Hepatocyte (in vitro differentiated cells): Measurements from ENCODE around the gene MAD1L1. TPM values are rescaled to one million over a fixed set of nuclear protein-coding genes. Genes with fewer than 3 reads are reported as not detected.
A peak's percentile ranks its signal among the peaks of the same experiment; 100 is the strongest.

Experiments
- DNase-seq: peaks from one replicate; pipeline ENCODE4 v3.0.0-alpha.2; 2016; ENCODE audit warnings: low spot score
- H2AFZ ChIP-seq: fragments of 200-600 bp; sonication (generic); 2 replicates; pipeline ENCODE4 v1.6.0; 2016; ENCODE audit warnings: antibody characterized with exemption, mild to moderate bottlenecking
- H3K27ac ChIP-seq: fragments of 200-600 bp; sonication (generic); 2 replicates; pipeline ENCODE4 v1.5.1; 2016; ENCODE audit warnings: mild to moderate bottlenecking
- H3K27me3 ChIP-seq: fragments of 200-600 bp; sonication (generic); 2 replicates; pipeline ENCODE4 v1.6.1; 2016
- H3K36me3 ChIP-seq: fragments of 200-600 bp; sonication (generic); replicated peaks from 2 replicates; pipeline ENCODE4 v1.5.1; 2016; ENCODE audit warnings: low read depth; ENCODE audit not compliant: insufficient read depth
- H3K4me1 ChIP-seq: fragments of 200-600 bp; sonication (generic); 2 replicates; pipeline ENCODE4 v1.5.1; 2016; ENCODE audit warnings: mild to moderate bottlenecking, moderate library complexity; ENCODE audit not compliant: insufficient read depth
- H3K4me2 ChIP-seq: fragments of 200-600 bp; sonication (generic); 2 replicates; pipeline ENCODE4 v1.6.0; 2016
- H3K4me3 ChIP-seq: fragments of 200-600 bp; sonication (generic); 2 replicates; pipeline ENCODE4 v1.5.1; 2016; ENCODE audit warnings: mild to moderate bottlenecking
- H3K79me2 ChIP-seq: fragments of 200-600 bp; sonication (generic); 2 replicates; pipeline ENCODE4 v1.6.0; 2017; ENCODE audit warnings: mild to moderate bottlenecking
- H3K9me2 ChIP-seq: fragments of 200-600 bp; sonication (generic); replicated peaks from 2 replicates; pipeline ENCODE4 v1.6.0; 2017; ENCODE audit warnings: mild to moderate bottlenecking; ENCODE audit not compliant: insufficient read depth
- H3K9me3 ChIP-seq: fragments of 200-600 bp; sonication (generic); 2 replicates; pipeline ENCODE4 v1.5.1; 2016; ENCODE audit warnings: low read depth, mild to moderate bottlenecking
- H4K20me1 ChIP-seq: fragments of 200-600 bp; sonication (generic); 2 replicates; pipeline ENCODE4 v1.6.0; 2016; ENCODE audit warnings: mild to moderate bottlenecking; ENCODE audit not compliant: insufficient read depth, poor library complexity, severe bottlenecking
- CTCF ChIP-seq: fragments of 200-600 bp; sonication (generic); IDR thresholded peaks from 2 replicates; pipeline ENCODE4 v1.5.1; 2016; ENCODE audit warnings: antibody characterized with exemption, mild to moderate bottlenecking; ENCODE audit not compliant: poor library complexity
- EZH2 ChIP-seq: fragments of 200-600 bp; sonication (generic); IDR thresholded peaks from 2 replicates; pipeline ENCODE4 v1.6.1; 2016; ENCODE audit warnings: antibody characterized with exemption, mild to moderate bottlenecking, borderline replicate concordance
- EZH2phosphoT487 ChIP-seq: fragments of 200-600 bp; sonication (generic); IDR thresholded peaks from one replicate; pipeline ENCODE4 v1.6.1; 2018; ENCODE audit warnings: antibody characterized with exemption, mild to moderate bottlenecking, low read depth, moderate library complexity; ENCODE audit not compliant: unreplicated experiment, severe bottlenecking
- WGBS: methylation state at CpG from one replicate; pipeline ENCODE4 v1.1.6; 2016; ENCODE audit warnings: low lambda C conversion rate; ENCODE audit errors: missing lambda C conversion rate; 5-methylcytosine and 5-hydroxymethylcytosine counted together
- polyA plus RNA-seq: library from polyadenylated mRNA; unstranded; fragments of >200 nt; fragmentation: Nextera tagmentation; extraction: Ambion mirVana; gene quantifications from 2 replicates; pipeline ENCODE4 v1.2.1, GENCODE V29; 2016
- total RNA-seq: library from RNA; depleted of rRNA; stranded (reverse); fragments of >200 nt; gene quantifications from 2 replicates; pipeline ENCODE4 v1.2.3, GENCODE V29; 2014

The MAD1L1 gene
- total and polyA plus RNA-seq, 2 experiments from 2014 or later: 30.7 to 31.0 TPM

- H2AFZ ChIP-seq: no peak overlapping the region
- no peak overlapping the region for H3K4me2 ChIP-seq
- no peaks in the 10 kb centered on the region for H3K36me3 ChIP-seq
- 98% methylated on average over 21 of the region's 21 CpGs for WGBS
- no peaks in the 10 kb centered on the region for H3K9me2 ChIP-seq
- H3K4me1 ChIP-seq: peaks cover 11% of the 10 kb centered on the region
- DNase-seq: no peak
- H3K4me3 ChIP-seq: no peak overlapping the region
- no peaks in the 10 kb centered on the region for H3K27me3 ChIP-seq
- no peaks in the 10 kb centered on the region for H4K20me1 ChIP-seq
- H3K79me2 ChIP-seq: no peaks in the 10 kb centered on the region
- H3K27ac ChIP-seq: no peak overlapping the region
- TF ChIP-seq EZH2phosphoT487: no peak
- TF ChIP-seq EZH2: no peak
- no peak for TF ChIP-seq CTCF
- H3K9me3 ChIP-seq: no peaks in the 10 kb centered on the region
Measured at GRCh38 chr7:1944619-1945210, 288.0 kb downstream of the MAD1L1 start.

- no peaks in the 10 kb centered on the region for H3K79me2 ChIP-seq
- no peaks in the 10 kb centered on the region for H3K27me3 ChIP-seq
- TF ChIP-seq EZH2: no peak
- no peak for TF ChIP-seq EZH2phosphoT487
- no peak for TF ChIP-seq CTCF
- no peaks in the 10 kb centered on the region for H3K9me3 ChIP-seq
- no peak overlapping the region for H3K27ac ChIP-seq
- no peak overlapping the region for H2AFZ ChIP-seq
- no peaks in the 10 kb centered on the region for H3K36me3 ChIP-seq
- no peak for DNase-seq
- 80% methylated on average over 25 of the region's 25 CpGs for WGBS
- no peaks in the 10 kb centered on the region for H3K9me2 ChIP-seq
- no peak overlapping the region for H3K4me2 ChIP-seq
- peaks cover 11% of the 10 kb centered on the region for H3K4me1 ChIP-seq
- no peaks in the 10 kb centered on the region for H4K20me1 ChIP-seq
- no peak overlapping the region for H3K4me3 ChIP-seq
Measured at GRCh38 chr7:1943933-1944618, 288.7 kb downstream of the MAD1L1 start.

- H4K20me1 ChIP-seq: no peaks in the 10 kb centered on the region
- no peaks in the 10 kb centered on the region for H3K9me3 ChIP-seq
- H3K27ac ChIP-seq: peak overlapping the region; percentile 55
- DNase-seq: no peak
- no peaks in the 10 kb centered on the region for H3K36me3 ChIP-seq
- H2AFZ ChIP-seq: no peak overlapping the region
- peaks cover 11% of the 10 kb centered on the region for H3K4me1 ChIP-seq
- H3K27me3 ChIP-seq: no peaks in the 10 kb centered on the region
- H3K4me2 ChIP-seq: no peak overlapping the region
- H3K9me2 ChIP-seq: no peaks in the 10 kb centered on the region
- WGBS: 80% methylated on average over 11 of the region's 11 CpGs
- no peak for TF ChIP-seq EZH2phosphoT487
- TF ChIP-seq EZH2: no peak
- no peak for TF ChIP-seq CTCF
- H3K79me2 ChIP-seq: no peaks in the 10 kb centered on the region
- no peak overlapping the region for H3K4me3 ChIP-seq
Measured at GRCh38 chr7:1943326-1943725, 289.4 kb downstream of the MAD1L1 start.
